Mesenchymal stem cell (in vitro differentiated cells and primary cell): ENCODE measurements around the gene PRIM2.
"Not testable (repeated sequence)": the region's sequence is repeated elsewhere in the genome, so short reads cannot be mapped to it uniquely, and the experiment has no call there.

Experiments
- DNase-seq: peaks from one replicate; pipeline ENCODE4 v3.0.0-alpha.2; 2013
- H2AFZ ChIP-seq: one replicate; pipeline ENCODE4 v1.6.1; 2013; ENCODE audit warnings: low read depth, mild to moderate bottlenecking, control low read depth, inconsistent platforms, low read length, moderate library complexity
- H2AK5ac ChIP-seq: 2 replicates; pipeline ENCODE4 v1.6.1; 2013; ENCODE audit warnings: low read length, moderate library complexity, mild to moderate bottlenecking, inconsistent platforms; ENCODE audit not compliant: severe bottlenecking
- H2BK120ac ChIP-seq: one replicate; pipeline ENCODE4 v1.6.1; 2013; ENCODE audit warnings: low read depth, mild to moderate bottlenecking, inconsistent platforms, low read length, moderate library complexity
- H2BK12ac ChIP-seq, 2 experiments: one replicate each; pipeline ENCODE4 v1.6.1; 2013; ENCODE audit warnings: inconsistent platforms in 2 of 2, low read length in 2 of 2, mild to moderate bottlenecking in 2 of 2, moderate library complexity in 2 of 2, control low read depth in 1 of 2
- H2BK15ac ChIP-seq: one replicate; pipeline ENCODE4 v1.6.1; 2013; ENCODE audit warnings: mild to moderate bottlenecking, low read depth, inconsistent platforms; ENCODE audit not compliant: poor library complexity, severe bottlenecking
- H2BK5ac ChIP-seq: 2 replicates; pipeline ENCODE4 v1.6.1; 2013; ENCODE audit warnings: low read depth, mild to moderate bottlenecking, low read length, control low read depth, inconsistent platforms; ENCODE audit not compliant: poor library complexity, severe bottlenecking
- H3K14ac ChIP-seq, 2 experiments: one replicate each; pipeline ENCODE4 v1.6.1; 2013; ENCODE audit warnings: inconsistent platforms in 2 of 2, low read length in 2 of 2, control low read depth in 1 of 2, mild to moderate bottlenecking in 1 of 2, moderate library complexity in 1 of 2
- H3K18ac ChIP-seq, 2 experiments: one replicate each; pipeline ENCODE4 v1.6.1; 2013; ENCODE audit warnings: inconsistent platforms in 2 of 2, low read length in 2 of 2, control low read depth in 1 of 2, low read depth in 1 of 2, mild to moderate bottlenecking in 1 of 2
- H3K23ac ChIP-seq, 2 experiments: one replicate each; pipeline ENCODE4 v1.6.1; 2013; ENCODE audit warnings: inconsistent platforms in 2 of 2, low read length in 2 of 2, mild to moderate bottlenecking in 2 of 2, moderate library complexity in 2 of 2, control low read depth in 1 of 2
- H3K27ac ChIP-seq: 2 replicates; pipeline ENCODE4 v1.5.1; 2013; ENCODE audit warnings: mild to moderate bottlenecking, moderate library complexity, low read length, control low read depth, inconsistent platforms; ENCODE audit not compliant: poor library complexity, severe bottlenecking
- H3K27me3 ChIP-seq, 2 experiments: 2 replicates each; pipeline versions ENCODE4 v1.6.1 to v1.7.0; 2013; ENCODE audit warnings: low read length in 2 of 2, mild to moderate bottlenecking in 2 of 2, moderate library complexity in 2 of 2, control low read depth in 1 of 2, inconsistent platforms in 1 of 2; ENCODE audit not compliant: control insufficient read depth in 1 of 2, insufficient read depth in 1 of 2
- H3K36me3 ChIP-seq, 2 experiments: 2 replicates each; pipeline versions ENCODE4 v1.6.1 to v1.7.0; 2013; ENCODE audit warnings: low read length in 2 of 2, control low read depth in 1 of 2, inconsistent platforms in 1 of 2, low read depth in 1 of 2, mild to moderate bottlenecking in 1 of 2; ENCODE audit not compliant: insufficient read depth in 2 of 2, control insufficient read depth in 1 of 2
- H3K4ac ChIP-seq, 2 experiments: one replicate each; pipeline ENCODE4 v1.6.1; 2013; ENCODE audit warnings: inconsistent platforms in 2 of 2, low read length in 2 of 2, mild to moderate bottlenecking in 2 of 2, moderate library complexity in 2 of 2, control low read depth in 1 of 2, low read depth in 1 of 2
- H3K4me1 ChIP-seq: 2 replicates; pipeline ENCODE4 v1.6.1; 2013; ENCODE audit warnings: low read depth, low read length, control low read depth; ENCODE audit not compliant: control insufficient read depth, insufficient read depth
- H3K4me2 ChIP-seq: 2 replicates; pipeline ENCODE4 v1.6.1; 2013; ENCODE audit warnings: low read length, mild to moderate bottlenecking, inconsistent platforms; ENCODE audit not compliant: poor library complexity, severe bottlenecking
- H3K4me3 ChIP-seq, 2 experiments: 2 replicates each; pipeline versions ENCODE4 v1.5.1 to v1.7.0; 2013; ENCODE audit warnings: low read length in 2 of 2, mild to moderate bottlenecking in 2 of 2, control low read depth in 1 of 2, low read depth in 1 of 2; ENCODE audit not compliant: insufficient read depth in 1 of 2
- H3K79me1 ChIP-seq: replicated peaks from 2 replicates; pipeline ENCODE4 v1.6.1; 2013; ENCODE audit warnings: mild to moderate bottlenecking, control low read depth, low read length, inconsistent platforms; ENCODE audit not compliant: poor library complexity, severe bottlenecking
- H3K9ac ChIP-seq: 2 replicates; pipeline ENCODE4 v1.7.0; 2013; ENCODE audit warnings: mild to moderate bottlenecking, low read length, moderate library complexity
- H3K9me3 ChIP-seq: 2 replicates; pipeline ENCODE4 v1.7.0; 2013; ENCODE audit warnings: mild to moderate bottlenecking, low read length; ENCODE audit not compliant: control insufficient read depth
- H4K8ac ChIP-seq: one replicate; pipeline ENCODE4 v1.6.1; 2013; ENCODE audit warnings: inconsistent platforms, mild to moderate bottlenecking, low read length, moderate library complexity
- H4K91ac ChIP-seq: one replicate; pipeline ENCODE4 v1.6.1; 2013; ENCODE audit warnings: mild to moderate bottlenecking, low read length, inconsistent platforms
- WGBS: methylation state at CpG from one replicate; pipeline ENCODE4 v1.1.7; 2013; ENCODE audit warnings: mixed read lengths; 5-methylcytosine and 5-hydroxymethylcytosine counted together

Gene PRIM2

GRCh38 chr6:57631773-57632172 is 314.3 kb downstream of the PRIM2 start:
- no CpG with 5 or more reads among the region's 1 CpG for WGBS
- H3K27ac ChIP-seq, H3K4me2 ChIP-seq, H3K79me1 ChIP-seq, H2BK15ac ChIP-seq, H3K23ac ChIP-seq, H3K4ac ChIP-seq, H2AK5ac ChIP-seq, H3K9ac ChIP-seq, H3K18ac ChIP-seq, H2BK120ac ChIP-seq, H3K14ac ChIP-seq, H3K4me3 ChIP-seq, H3K9me3 ChIP-seq, DNase-seq, H3K36me3 ChIP-seq, H4K8ac ChIP-seq, H4K91ac ChIP-seq, H2BK12ac ChIP-seq, H3K4me1 ChIP-seq, H2AFZ ChIP-seq, H3K27me3 ChIP-seq, H2BK5ac ChIP-seq: not testable (repeated sequence)

- H3K23ac ChIP-seq, H3K4me1 ChIP-seq, H2BK12ac ChIP-seq, H4K91ac ChIP-seq, H3K36me3 ChIP-seq, H3K4ac ChIP-seq, H3K18ac ChIP-seq, H2BK5ac ChIP-seq, H3K4me3 ChIP-seq, H2BK120ac ChIP-seq, H2AFZ ChIP-seq, H3K79me1 ChIP-seq, H2BK15ac ChIP-seq, DNase-seq, H3K4me2 ChIP-seq, H3K27ac ChIP-seq, H3K9ac ChIP-seq, H2AK5ac ChIP-seq, H3K27me3 ChIP-seq, H3K9me3 ChIP-seq, H3K14ac ChIP-seq, H4K8ac ChIP-seq: not testable (repeated sequence)
- no CpG with 5 or more reads among the region's 2 CpGs for WGBS
Measured at GRCh38 chr6:57658526-57658925, 341.1 kb downstream of the PRIM2 start.

GRCh38 chr6:57659794-57660193 is 342.4 kb downstream of the PRIM2 start:
- not testable (repeated sequence) for H3K4me2 ChIP-seq, H3K27me3 ChIP-seq, H2AFZ ChIP-seq, H4K8ac ChIP-seq, H2BK120ac ChIP-seq, H3K27ac ChIP-seq, H3K9me3 ChIP-seq, H2BK12ac ChIP-seq, H3K4ac ChIP-seq, H2AK5ac ChIP-seq, H3K18ac ChIP-seq, H2BK5ac ChIP-seq, H4K91ac ChIP-seq, H3K79me1 ChIP-seq, H3K4me3 ChIP-seq, H3K14ac ChIP-seq, H3K4me1 ChIP-seq, H3K36me3 ChIP-seq, H3K23ac ChIP-seq, H2BK15ac ChIP-seq, H3K9ac ChIP-seq, DNase-seq
- WGBS = 89% methylated on average over 2 of the region's 2 CpGs

GRCh38 chr6:57660940-57661339 is 343.5 kb downstream of the PRIM2 start:
- H3K9me3 ChIP-seq, H3K23ac ChIP-seq, H3K9ac ChIP-seq, H3K36me3 ChIP-seq, H3K27me3 ChIP-seq, H3K4me2 ChIP-seq, H3K14ac ChIP-seq, H2AFZ ChIP-seq, H3K18ac ChIP-seq, H3K4ac ChIP-seq, H3K27ac ChIP-seq, H4K8ac ChIP-seq, H3K4me3 ChIP-seq, H3K79me1 ChIP-seq, H3K4me1 ChIP-seq, H2BK12ac ChIP-seq, H2BK120ac ChIP-seq, H2AK5ac ChIP-seq, H2BK15ac ChIP-seq, H4K91ac ChIP-seq, DNase-seq, H2BK5ac ChIP-seq: not testable (repeated sequence)
- WGBS = no CpG with 5 or more reads among the region's 1 CpG
